Caki2 (cell line): ENCODE results near the gene ABCA10. TPM values are rescaled to one million over a fixed set of nuclear protein-coding genes. Genes with fewer than 3 reads are reported as not detected.

Experiments used
- DNase-seq: peaks from one replicate; pipeline ENCODE4 v3.0.0-alpha.2; 2015; ENCODE audit warnings: low read depth
- in situ Hi-C: cut with HindIII; loops from 2 replicates; pipeline ENCODE4 v1.10.0; 2016; ENCODE audit warnings: low sequenced_read_pairs, low pct_unique_long_range_greater_than_20kb, mixed read lengths
- total RNA-seq: library from RNA; depleted of rRNA; stranded (reverse); fragments of >200 nt; shearing (Covaris generic); gene quantifications from 2 replicates; pipeline ENCODE4 v1.2.3, GENCODE V29; 2014; ENCODE audit warnings: low replicate concordance; rRNA removed

ABCA10 gene
- total RNA-seq, 1 experiment from 2014 or later: 0.07 TPM

- in situ Hi-C loops: no loop called here
- no peak for DNase-seq
Measured at GRCh38 chr17:69141431-69142174, 87.0 kb downstream of the ABCA10 start, which contains the start of gene ABCA6. Gene ABCA6, minus strand, starts transcription at chr17:69141895. Its CDS starts 1,192 bp downstream, at chr17:69140703.

- in situ Hi-C loops: no loop called here
- no peak for DNase-seq
Measured at GRCh38 chr17:69134112-69134511, 94.5 kb downstream of the ABCA10 start.

- in situ Hi-C loops: no loop called here
Measured at GRCh38 chr17:69130627-69131296, 97.9 kb downstream of the ABCA10 start.

GRCh38 chr17:69123626-69124025 is 105.0 kb downstream of the ABCA10 start:
- no peak for DNase-seq
- in situ Hi-C loops: no loop called here

More at GRCh38 chr17:69130627-69131296, 97.9 kb downstream of the ABCA10 start:
- DNase-seq: no peak

GRCh38 chr17:69122065-69122464 is 106.6 kb downstream of the ABCA10 start:
- in situ Hi-C loops: no loop called here
- DNase-seq: no peak

- no peak for DNase-seq
- in situ Hi-C loops: no loop called here
Measured at GRCh38 chr17:69117855-69118784, 110.5 kb downstream of the ABCA10 start.

GRCh38 chr17:69111794-69112193 is 116.8 kb downstream of the ABCA10 start:
- in situ Hi-C loops: no loop called here
- DNase-seq: no peak

- no peak for DNase-seq
- in situ Hi-C loops: no loop called here
Measured at GRCh38 chr17:69105907-69106730, 122.5 kb downstream of the ABCA10 start.

- in situ Hi-C loops: no loop called here
- no peak for DNase-seq
Measured at GRCh38 chr17:69103557-69104233, 124.9 kb downstream of the ABCA10 start.

GRCh38 chr17:69098625-69099024 is 130.0 kb downstream of the ABCA10 start:
- in situ Hi-C loops: no loop called here

More at GRCh38 chr17:69098625-69099024, 130.0 kb downstream of the ABCA10 start:
- no peak for DNase-seq

Other genes with a start within 250 kb of the ABCA10 start
- gene ABCA9, start 167.9 kb downstream of the ABCA10 start, total RNA-seq: not detected in 2 replicates
- not detected in 2 replicates for gene ABCA6, start 86.9 kb downstream of the ABCA10 start, total RNA-seq
- 2.5 and 3.9 TPM in 2 replicates for gene ABCA5, start 98.3 kb upstream of the ABCA10 start, total RNA-seq
- gene MAP2K6, start 185.9 kb upstream of the ABCA10 start, total RNA-seq: 3.5 and 6.3 TPM in 2 replicates